ENCODE data around the gene ZNF3. TPM values are rescaled to one million over a fixed set of nuclear protein-coding genes. Genes with fewer than 3 reads are reported as not detected.

ZNF3 gene
- total RNA-seq, 1 experiment from 2014 or later: 32.5 TPM

GRCh38 chr7:100053215-100053614 lies 28.3 kb downstream of the ZNF3 start:
- peak; percentile 42 for DNase-seq (ENCODE audit: low spot score)

- DNase-seq (ENCODE audit: low spot score): no peak
Measured at GRCh38 chr7:100051611-100052010, 29.9 kb downstream of the ZNF3 start.

GRCh38 chr7:100049441-100050291 lies 31.9 kb downstream of the ZNF3 start, which contains the start of gene ZSCAN21:
Gene ZSCAN21, plus strand, starts transcription at chr7:100049774. Its CDS starts 7,233 bp downstream, at chr7:100057007.
- peak; percentile 69 for DNase-seq (ENCODE audit: low spot score)

- no peak for DNase-seq (ENCODE audit: low spot score)
Measured at GRCh38 chr7:100048680-100049079, 32.8 kb downstream of the ZNF3 start.

- no peak for DNase-seq (ENCODE audit: low spot score)
Measured at GRCh38 chr7:100044718-100045117, 36.8 kb downstream of the ZNF3 start.

- no peak for DNase-seq (ENCODE audit: low spot score)
Measured at GRCh38 chr7:100040575-100040974, 40.9 kb downstream of the ZNF3 start.

- DNase-seq (ENCODE audit: low spot score): no peak
Measured at GRCh38 chr7:100038326-100038725, 43.2 kb downstream of the ZNF3 start.

GRCh38 chr7:100035876-100036275 lies 45.6 kb downstream of the ZNF3 start:
- no peak for DNase-seq (ENCODE audit: low spot score)

GRCh38 chr7:100034871-100035510 lies 46.5 kb downstream of the ZNF3 start:
- DNase-seq (ENCODE audit: low spot score): no peak

- no peak for DNase-seq (ENCODE audit: low spot score)
Measured at GRCh38 chr7:100033526-100033925, 48.0 kb downstream of the ZNF3 start.

- DNase-seq (ENCODE audit: low spot score): no peak
Measured at GRCh38 chr7:100029596-100029995, 51.9 kb downstream of the ZNF3 start.

- no peak for DNase-seq (ENCODE audit: low spot score)
Measured at GRCh38 chr7:100027197-100027596, 54.3 kb downstream of the ZNF3 start.

- no peak for DNase-seq (ENCODE audit: low spot score)
Measured at GRCh38 chr7:100024020-100024619, 57.4 kb downstream of the ZNF3 start.

GRCh38 chr7:100023526-100023925 lies 58.0 kb downstream of the ZNF3 start:
- DNase-seq (ENCODE audit: low spot score): no peak

- no peak for DNase-seq (ENCODE audit: low spot score)
Measured at GRCh38 chr7:100022621-100023020, 58.9 kb downstream of the ZNF3 start.

GRCh38 chr7:100021297-100021696 lies 60.2 kb downstream of the ZNF3 start:
- no peak for DNase-seq (ENCODE audit: low spot score)

Other genes starting within 250 kb of the ZNF3 start
- gene OR2AE1, start 204.7 kb downstream of the ZNF3 start, total RNA-seq (2014; rRNA removed; shearing (Covaris generic)): 0.23 TPM in 1 of 2 replicates, not detected in the other
- 21.1 and 21.7 TPM in 2 replicates for gene TRIM4, start 162.2 kb downstream of the ZNF3 start, total RNA-seq (2014; rRNA removed; shearing (Covaris generic))
- 0.10 TPM in 1 of 2 replicates, not detected in the other for gene GJC3, start 152.1 kb downstream of the ZNF3 start, total RNA-seq (2014; rRNA removed; shearing (Covaris generic))
- 1.3 and 3.5 TPM in 2 replicates for gene AZGP1, start 105.7 kb downstream of the ZNF3 start, total RNA-seq (2014; rRNA removed; shearing (Covaris generic))
- 9.1 and 12.2 TPM in 2 replicates for gene ZKSCAN1, start 66.1 kb downstream of the ZNF3 start, total RNA-seq (2014; rRNA removed; shearing (Covaris generic))
- gene ZSCAN21, start 31.9 kb downstream of the ZNF3 start, total RNA-seq (2014; rRNA removed; shearing (Covaris generic)): 11.7 and 17.4 TPM in 2 replicates
- 76.6 and 95.4 TPM in 2 replicates for gene COPS6, start 7.2 kb upstream of the ZNF3 start, total RNA-seq (2014; rRNA removed; shearing (Covaris generic))
- 258 and 299 TPM in 2 replicates for gene MCM7, start 19.7 kb upstream of the ZNF3 start, total RNA-seq (2014; rRNA removed; shearing (Covaris generic))
- gene AP4M1, start 19.9 kb upstream of the ZNF3 start, total RNA-seq (2014; rRNA removed; shearing (Covaris generic)): 20.0 and 29.6 TPM in 2 replicates
- 44.0 and 62.1 TPM in 2 replicates for gene TAF6, start 37.6 kb upstream of the ZNF3 start, total RNA-seq (2014; rRNA removed; shearing (Covaris generic))
- 31.9 and 33.1 TPM in 2 replicates for gene CNPY4, start 37.9 kb upstream of the ZNF3 start, total RNA-seq (2014; rRNA removed; shearing (Covaris generic))
- gene MBLAC1, start 45.2 kb upstream of the ZNF3 start, total RNA-seq (2014; rRNA removed; shearing (Covaris generic)): 0.52 and 1.6 TPM in 2 replicates
- 217 and 229 TPM in 2 replicates for gene LAMTOR4, start 67.2 kb upstream of the ZNF3 start, total RNA-seq (2014; rRNA removed; shearing (Covaris generic))
- 7.7 and 8.0 TPM in 2 replicates for gene TRAPPC14, start 77.0 kb upstream of the ZNF3 start, total RNA-seq (2014; rRNA removed; shearing (Covaris generic))
- 0.33 and 0.62 TPM in 2 replicates for gene GAL3ST4, start 86.9 kb upstream of the ZNF3 start, total RNA-seq (2014; rRNA removed; shearing (Covaris generic))
- gene GPC2, start 95.7 kb upstream of the ZNF3 start, total RNA-seq (2014; rRNA removed; shearing (Covaris generic)): 0.95 and 3.6 TPM in 2 replicates
- gene STAG3, start 96.2 kb upstream of the ZNF3 start, total RNA-seq (2014; rRNA removed; shearing (Covaris generic)): 0.35 TPM in 1 of 2 replicates, not detected in the other
- not detected in 2 replicates for gene PVRIG, start 138.2 kb upstream of the ZNF3 start, total RNA-seq (2014; rRNA removed; shearing (Covaris generic))
- not detected in 2 replicates for gene SPDYE3, start 226.0 kb upstream of the ZNF3 start, total RNA-seq (2014; rRNA removed; shearing (Covaris generic))